Natural killer cell (primary cell): ENCODE data around the gene KIF12. TPM values are rescaled to one million over a fixed set of nuclear protein-coding genes. Genes with fewer than 3 reads are reported as not detected.

Source experiments
- ATAC-seq, 3 donors: fragments of 150-1000 bp in 2 of 3; fragments of 200-7000 bp in 1 of 3; cut with Tn5 transposase; 1 replicate in 1 of 3; 2 replicates in 2 of 3; pipeline ENCODE4 v1.10.0; 2021; ENCODE audit warnings: mild to moderate bottlenecking in 2 of 3, moderate library complexity in 2 of 3
- DNase-seq, 2 donors: peaks; one replicate each; pipeline versions ENCODE4 v3.0.0 to v3.0.0-alpha.2; 2013 to 2021; ENCODE audit warnings: mixed read lengths in 1 of 2
- H3K27ac ChIP-seq: one replicate; pipeline ENCODE4 v1.5.1; 2013; ENCODE audit warnings: mild to moderate bottlenecking, low read length
- H3K27me3 ChIP-seq: one replicate; pipeline ENCODE4 v1.6.1; 2013; ENCODE audit warnings: low read length; ENCODE audit not compliant: control insufficient read depth, insufficient read depth
- H3K36me3 ChIP-seq: one replicate; pipeline ENCODE4 v1.6.1; 2013; ENCODE audit warnings: low read length; ENCODE audit not compliant: control insufficient read depth, insufficient read depth
- H3K4me1 ChIP-seq: one replicate; pipeline ENCODE4 v1.6.1; 2013; ENCODE audit warnings: low read length; ENCODE audit not compliant: control insufficient read depth, insufficient read depth
- H3K4me3 ChIP-seq: one replicate; pipeline ENCODE4 v1.5.1; 2013; ENCODE audit warnings: low read length
- H3K9me3 ChIP-seq: one replicate; pipeline ENCODE4 v1.6.1; 2013; ENCODE audit warnings: low read length; ENCODE audit not compliant: control insufficient read depth, insufficient read depth
- H3K27ac Mint-ChIP-seq, 2 donors: one replicate each; pipeline ENCODE4 v1.8.0; 2022; ENCODE audit warnings: mild to moderate bottlenecking in 2 of 2, mixed read lengths in 2 of 2, moderate library complexity in 1 of 2
- H3K27me3 Mint-ChIP-seq, 2 donors: one replicate each; pipeline ENCODE4 v1.8.0; 2022; ENCODE audit warnings: low read depth in 2 of 2, mixed read lengths in 2 of 2
- H3K36me3 Mint-ChIP-seq: one replicate; pipeline ENCODE4 v1.8.0; 2022; ENCODE audit warnings: mixed read lengths
- H3K4me1 Mint-ChIP-seq, 2 donors: one replicate each; pipeline ENCODE4 v1.8.0; 2022; ENCODE audit warnings: mixed read lengths in 2 of 2
- H3K4me3 Mint-ChIP-seq: one replicate; pipeline ENCODE4 v1.8.0; 2022; ENCODE audit warnings: mild to moderate bottlenecking, moderate library complexity, mixed read lengths
- H3K9me3 Mint-ChIP-seq, 2 donors: one replicate each; pipeline ENCODE4 v1.8.0; 2022; ENCODE audit warnings: mixed read lengths in 2 of 2
- WGBS: methylation state at CpG from one replicate; pipeline ENCODE4 v1.1.7; 2013; ENCODE audit warnings: missing lambda C conversion rate; ENCODE audit not compliant: insufficient coverage; 5-methylcytosine and 5-hydroxymethylcytosine counted together
- intact Hi-C: fragments of 100-400 bp; cut with micrococcal nuclease; formaldehyde crosslinking; loops from one replicate; pipeline ENCODE4 v1.14.2; 2022
- total RNA-seq, 4 donors: library from RNA; stranded (reverse); fragments of 120-200 nt in 1 of 4; gene quantifications; one replicate each; pipeline versions ENCODE4 v1.2.3 to v1.2.4, GENCODE V29; 2013 to 2022
- TF ChIP-seq, protein P1 (sequence below): fragments of 200-600 bp; IDR thresholded peaks from one replicate; pipeline ENCODE4 v1.8.0; 2022; ENCODE audit warnings: antibody characterized with exemption

Gene KIF12
- total RNA-seq, 3 donors from 2014 or later (not counting 1 experiment from before 2014, with no cell fraction given): not detected

DNA sequence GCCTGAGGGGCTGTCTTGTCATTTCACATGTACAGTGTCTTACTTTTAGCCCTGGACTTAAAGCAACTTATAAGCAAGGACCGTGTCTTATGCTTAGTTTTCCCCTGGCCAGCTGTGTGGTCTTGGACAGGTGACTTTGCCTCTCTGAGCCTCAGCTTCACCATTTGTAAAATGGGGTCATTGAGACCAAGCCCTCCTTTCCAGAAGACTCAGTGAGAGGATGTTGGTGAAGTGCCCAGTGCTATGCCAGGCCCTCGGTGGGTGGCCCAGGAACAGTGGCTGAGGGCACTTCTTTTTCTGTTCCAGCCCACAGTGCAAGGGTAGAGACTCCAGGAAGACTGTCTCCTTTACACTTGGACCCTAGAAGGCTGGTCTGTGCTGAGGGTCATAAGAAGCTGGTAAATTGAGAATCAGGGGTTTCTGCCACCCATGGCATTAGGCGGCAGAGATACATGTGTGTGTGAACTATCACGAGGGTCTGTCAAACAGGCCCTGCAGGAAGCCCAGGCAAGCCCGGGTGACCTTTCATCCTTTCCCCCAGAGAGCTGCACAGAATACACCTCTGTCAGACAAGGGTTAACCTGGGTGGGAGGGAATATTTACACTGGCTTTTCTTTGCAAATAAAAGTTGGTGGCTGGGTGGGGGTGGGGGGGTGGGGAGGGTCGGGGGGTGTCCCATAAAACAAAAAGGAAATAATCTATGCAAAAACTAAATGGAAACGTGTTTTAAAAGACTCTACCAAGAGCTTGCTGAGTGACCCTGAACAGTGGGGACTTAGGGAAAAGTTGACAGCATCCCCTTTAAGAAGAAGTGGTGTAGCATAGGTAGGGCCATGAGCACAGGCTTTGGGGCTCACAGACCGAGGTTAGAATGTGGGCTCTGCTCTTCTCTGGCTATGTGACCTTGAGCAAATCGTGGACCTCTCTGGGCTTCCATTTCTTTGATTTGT lies 20.4 kb upstream of the KIF12 start:
- Mint-ChIP-seq H3K27me3 (peaks cover 10 to 17% of the 10 kb centered on the region in 2 donors), H3K36me3 (no peaks in the 10 kb centered on the region), H3K4me1 (no peaks in the 10 kb centered on the region), H3K9me3 (no peaks in the 10 kb centered on the region), H3K4me3 (no peak overlapping the region), H3K27ac (no peak overlapping the region)
- no peaks in the 10 kb centered on the region for H3K27me3 ChIP-seq
- H3K4me1 ChIP-seq: no peaks in the 10 kb centered on the region
- H3K9me3 ChIP-seq: no peaks in the 10 kb centered on the region
- WGBS: 84% methylated on average over 8 of the region's 9 CpGs
- no peak overlapping the region for H3K27ac ChIP-seq
- ATAC-seq (no peak), DNase-seq (no peak)
- TF ChIP-seq, protein P1, sequence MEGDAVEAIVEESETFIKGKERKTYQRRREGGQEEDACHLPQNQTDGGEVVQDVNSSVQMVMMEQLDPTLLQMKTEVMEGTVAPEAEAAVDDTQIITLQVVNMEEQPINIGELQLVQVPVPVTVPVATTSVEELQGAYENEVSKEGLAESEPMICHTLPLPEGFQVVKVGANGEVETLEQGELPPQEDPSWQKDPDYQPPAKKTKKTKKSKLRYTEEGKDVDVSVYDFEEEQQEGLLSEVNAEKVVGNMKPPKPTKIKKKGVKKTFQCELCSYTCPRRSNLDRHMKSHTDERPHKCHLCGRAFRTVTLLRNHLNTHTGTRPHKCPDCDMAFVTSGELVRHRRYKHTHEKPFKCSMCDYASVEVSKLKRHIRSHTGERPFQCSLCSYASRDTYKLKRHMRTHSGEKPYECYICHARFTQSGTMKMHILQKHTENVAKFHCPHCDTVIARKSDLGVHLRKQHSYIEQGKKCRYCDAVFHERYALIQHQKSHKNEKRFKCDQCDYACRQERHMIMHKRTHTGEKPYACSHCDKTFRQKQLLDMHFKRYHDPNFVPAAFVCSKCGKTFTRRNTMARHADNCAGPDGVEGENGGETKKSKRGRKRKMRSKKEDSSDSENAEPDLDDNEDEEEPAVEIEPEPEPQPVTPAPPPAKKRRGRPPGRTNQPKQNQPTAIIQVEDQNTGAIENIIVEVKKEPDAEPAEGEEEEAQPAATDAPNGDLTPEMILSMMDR: no peak
- intact Hi-C loops: no loop called here
- no peaks in the 10 kb centered on the region for H3K36me3 ChIP-seq
- no peak overlapping the region for H3K4me3 ChIP-seq

DNA sequence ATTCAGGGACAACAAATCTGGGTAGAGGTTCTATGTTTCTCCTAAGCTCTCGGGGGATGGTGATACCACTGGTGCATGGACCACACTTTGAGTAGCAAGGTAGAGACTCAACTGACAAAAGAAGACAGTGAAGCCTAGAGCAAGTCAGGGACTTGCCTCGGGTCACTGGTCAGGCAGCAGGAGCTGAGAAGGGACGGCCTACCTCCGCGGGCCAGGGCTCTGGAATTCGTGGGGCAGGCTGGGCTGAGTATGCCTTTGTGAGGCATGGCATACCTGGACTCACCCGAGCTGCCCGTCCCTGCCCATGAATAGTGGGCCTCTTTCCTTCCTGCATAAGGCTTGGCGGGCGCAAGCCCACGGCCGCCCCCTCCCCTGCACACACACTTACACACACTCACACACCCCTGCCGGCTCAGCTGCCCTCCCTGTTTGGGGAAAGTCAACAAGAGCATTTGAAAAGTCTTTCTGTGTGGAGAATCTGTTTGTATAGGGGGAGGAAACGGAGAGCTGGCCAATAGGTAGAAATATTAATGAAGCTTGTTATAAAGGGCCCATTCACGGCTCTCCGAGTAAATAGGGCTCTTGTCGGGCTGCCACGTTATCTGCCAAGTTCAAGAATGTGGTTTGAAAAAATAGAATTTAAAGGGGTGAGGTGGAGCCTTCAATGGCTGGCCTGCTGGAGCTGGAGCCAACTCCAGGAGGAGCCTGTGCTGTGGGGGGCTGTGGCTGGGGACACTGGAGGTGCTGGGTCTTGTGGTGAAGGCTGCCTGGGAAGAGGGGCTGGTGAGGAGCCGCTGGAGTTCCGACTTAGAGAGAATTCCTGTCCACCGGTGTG lies 19.1 kb upstream of the KIF12 start:
- H3K27me3 Mint-ChIP-seq: peaks cover 21 to 22% of the 10 kb centered on the region in 2 donors
- Histone ChIP-seq H3K27me3 (no peaks in the 10 kb centered on the region), H3K4me1 (no peaks in the 10 kb centered on the region), H3K27ac (no peak overlapping the region), H3K4me3 (no peak overlapping the region), H3K36me3 (no peaks in the 10 kb centered on the region), H3K9me3 (no peaks in the 10 kb centered on the region)
- WGBS: 75% methylated on average over 20 of the region's 21 CpGs
- H3K4me1 Mint-ChIP-seq: no peaks in the 10 kb centered on the region
- no peak overlapping the region for H3K4me3 Mint-ChIP-seq
- TF ChIP-seq, protein P1: no peak
- H3K36me3 Mint-ChIP-seq: no peaks in the 10 kb centered on the region
- ATAC-seq: no peak
- no peak for DNase-seq
- no peaks in the 10 kb centered on the region for H3K9me3 Mint-ChIP-seq
- intact Hi-C loops: no loop called here
- H3K27ac Mint-ChIP-seq: no peak overlapping the region

DNA sequence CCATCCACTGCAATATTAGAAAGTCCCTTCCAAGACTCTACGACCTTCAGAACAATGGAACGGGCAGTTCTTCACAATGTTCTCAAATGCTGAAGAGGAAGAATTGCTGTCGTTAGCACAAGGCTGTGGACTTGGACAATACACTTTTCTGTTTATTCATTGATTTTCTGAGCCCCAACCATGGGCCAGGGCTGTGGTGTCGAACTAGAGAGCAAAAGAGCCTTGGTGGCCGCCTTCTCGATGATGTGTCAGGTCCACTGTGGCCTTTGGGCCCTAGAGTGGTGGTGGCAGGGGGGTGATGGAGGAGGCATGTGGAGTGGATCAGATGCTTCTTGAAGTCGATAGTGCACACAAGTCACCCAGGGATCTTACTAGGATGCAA lies 18.5 kb upstream of the KIF12 start:
- Mint-ChIP-seq H3K4me3 (no peak overlapping the region), H3K36me3 (no peaks in the 10 kb centered on the region), H3K27ac (no peak overlapping the region), H3K27me3 (peaks cover 25 to 28% of the 10 kb centered on the region in 2 donors), H3K9me3 (no peaks in the 10 kb centered on the region), H3K4me1 (no peaks in the 10 kb centered on the region)
- ATAC-seq (no peak), DNase-seq (no peak)
- H3K36me3 ChIP-seq: no peaks in the 10 kb centered on the region
- H3K4me3 ChIP-seq: no peak overlapping the region
- TF ChIP-seq, protein P1: no peak
- no peak overlapping the region for H3K27ac ChIP-seq
- no peaks in the 10 kb centered on the region for H3K27me3 ChIP-seq
- intact Hi-C loops: no loop called here
- H3K9me3 ChIP-seq: no peaks in the 10 kb centered on the region
- WGBS: 74% methylated on average over 7 of the region's 7 CpGs
- no peaks in the 10 kb centered on the region for H3K4me1 ChIP-seq
